ENCODE results near the gene TIPRL. TPM values are rescaled to one million over a fixed set of nuclear protein-coding genes. Genes with fewer than 3 reads are reported as not detected.
A peak's percentile ranks its signal among the peaks of the same experiment; 100 is the strongest.
"Not testable (repeated sequence)": the region's sequence is repeated elsewhere in the genome, so short reads cannot be mapped to it uniquely, and the experiment has no call there.

TIPRL gene
- total and polyA plus RNA-seq, 8 donors, result 6.8 to 17.3 (median 13.4) TPM

DNA sequence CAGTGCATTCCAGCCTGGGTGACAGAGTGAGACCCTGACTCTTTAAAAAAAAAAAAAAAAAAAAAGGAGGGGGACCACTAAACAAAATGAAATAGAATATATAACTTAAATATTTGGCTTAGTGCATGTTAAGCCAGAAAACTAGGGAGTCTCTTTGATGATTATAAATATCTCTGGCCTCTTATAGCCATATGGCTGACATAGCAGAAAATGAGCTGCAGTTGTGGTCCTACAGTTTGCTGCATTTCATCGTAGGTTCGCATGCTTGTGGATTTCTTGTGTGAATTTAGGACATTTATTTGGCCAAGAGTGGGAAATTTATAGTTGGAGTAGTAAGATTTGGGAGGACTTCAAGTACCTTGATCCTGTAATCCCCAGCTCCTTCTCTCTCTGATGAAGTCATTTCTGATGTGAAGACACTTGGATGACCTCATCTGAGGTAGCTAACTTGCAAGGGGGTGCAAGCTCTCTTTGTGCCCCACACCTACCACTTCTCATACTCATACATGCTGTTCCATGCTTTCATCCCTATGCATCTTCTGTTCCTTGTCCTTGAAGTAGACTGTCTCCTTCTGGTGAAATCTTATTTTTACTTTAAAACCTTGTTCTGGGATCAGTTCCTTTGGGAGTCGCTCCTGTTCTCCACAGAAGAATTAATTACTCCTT, 6.4 kb upstream of the TIPRL start:
- FAIRE-seq, result no peak
- H3K4me3 ChIP-seq, result no peak overlapping the region
- H3K27me3 ChIP-seq, result no peaks in the 10 kb centered on the region
- H3K4me1 ChIP-seq, result no peaks in the 10 kb centered on the region
- intact Hi-C loops (cut with DNase I), result no loop called here
- H3K27ac ChIP-seq, result no peak overlapping the region
- no peaks in the 10 kb centered on the region for H3K36me3 ChIP-seq
- 86 to 91% methylated on average over 3 of the region's 3 CpGs for WGBS, 2 donors
- TF ChIP-seq, protein P1, sequence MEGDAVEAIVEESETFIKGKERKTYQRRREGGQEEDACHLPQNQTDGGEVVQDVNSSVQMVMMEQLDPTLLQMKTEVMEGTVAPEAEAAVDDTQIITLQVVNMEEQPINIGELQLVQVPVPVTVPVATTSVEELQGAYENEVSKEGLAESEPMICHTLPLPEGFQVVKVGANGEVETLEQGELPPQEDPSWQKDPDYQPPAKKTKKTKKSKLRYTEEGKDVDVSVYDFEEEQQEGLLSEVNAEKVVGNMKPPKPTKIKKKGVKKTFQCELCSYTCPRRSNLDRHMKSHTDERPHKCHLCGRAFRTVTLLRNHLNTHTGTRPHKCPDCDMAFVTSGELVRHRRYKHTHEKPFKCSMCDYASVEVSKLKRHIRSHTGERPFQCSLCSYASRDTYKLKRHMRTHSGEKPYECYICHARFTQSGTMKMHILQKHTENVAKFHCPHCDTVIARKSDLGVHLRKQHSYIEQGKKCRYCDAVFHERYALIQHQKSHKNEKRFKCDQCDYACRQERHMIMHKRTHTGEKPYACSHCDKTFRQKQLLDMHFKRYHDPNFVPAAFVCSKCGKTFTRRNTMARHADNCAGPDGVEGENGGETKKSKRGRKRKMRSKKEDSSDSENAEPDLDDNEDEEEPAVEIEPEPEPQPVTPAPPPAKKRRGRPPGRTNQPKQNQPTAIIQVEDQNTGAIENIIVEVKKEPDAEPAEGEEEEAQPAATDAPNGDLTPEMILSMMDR (IDR thresholded peaks at IDR 0.05), result no peak
- H3K9me3 ChIP-seq, result no peaks in the 10 kb centered on the region
- ATAC-seq, result no peak
- DNase-seq, result no peak

DNA sequence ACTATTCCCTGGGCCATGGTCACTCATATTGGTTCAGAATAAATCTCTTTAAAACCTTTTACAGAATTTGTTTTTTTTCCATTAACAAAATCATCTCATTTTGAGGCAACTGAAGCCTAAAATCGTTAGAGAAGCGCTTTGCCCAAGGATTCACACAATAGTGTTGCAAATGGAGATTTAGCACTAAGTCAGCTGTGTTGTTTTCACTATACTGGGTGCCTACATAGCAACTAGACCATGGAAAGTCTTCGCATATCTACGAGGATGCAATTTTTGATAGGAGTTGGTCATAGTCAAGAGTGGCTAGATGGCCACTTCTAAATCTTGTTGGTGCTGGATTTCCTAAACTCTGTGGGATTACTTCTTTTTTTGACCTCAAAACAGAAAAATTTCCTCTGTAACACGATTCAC, 530 bp upstream of the TIPRL start:
- H3K36me3 ChIP-seq, result no peaks in the 10 kb centered on the region
- WGBS, 2 donors, result 72% methylated on average over 5 of the region's 5 CpGs
- no peak for FAIRE-seq
- peak in 1 of 4 donors; percentile 2 for ATAC-seq
- H3K27ac ChIP-seq, result peak overlapping the region; percentile 54 to 84 (median 78)
- TF ChIP-seq, protein P1 (IDR thresholded peaks at IDR 0.05), result no peak
- H3K4me3 ChIP-seq, result peak overlapping the region in 3 of 4 donors; percentile 58 to 60 (median 58)
- intact Hi-C loops (cut with DNase I), result no loop called here
- H3K27me3 ChIP-seq, result no peaks in the 10 kb centered on the region
- no peaks in the 10 kb centered on the region for H3K9me3 ChIP-seq
- DNase-seq, result no peak
- peaks cover 0 to 8% (median 0%) of the 10 kb centered on the region in 3 donors for H3K4me1 ChIP-seq

DNA sequence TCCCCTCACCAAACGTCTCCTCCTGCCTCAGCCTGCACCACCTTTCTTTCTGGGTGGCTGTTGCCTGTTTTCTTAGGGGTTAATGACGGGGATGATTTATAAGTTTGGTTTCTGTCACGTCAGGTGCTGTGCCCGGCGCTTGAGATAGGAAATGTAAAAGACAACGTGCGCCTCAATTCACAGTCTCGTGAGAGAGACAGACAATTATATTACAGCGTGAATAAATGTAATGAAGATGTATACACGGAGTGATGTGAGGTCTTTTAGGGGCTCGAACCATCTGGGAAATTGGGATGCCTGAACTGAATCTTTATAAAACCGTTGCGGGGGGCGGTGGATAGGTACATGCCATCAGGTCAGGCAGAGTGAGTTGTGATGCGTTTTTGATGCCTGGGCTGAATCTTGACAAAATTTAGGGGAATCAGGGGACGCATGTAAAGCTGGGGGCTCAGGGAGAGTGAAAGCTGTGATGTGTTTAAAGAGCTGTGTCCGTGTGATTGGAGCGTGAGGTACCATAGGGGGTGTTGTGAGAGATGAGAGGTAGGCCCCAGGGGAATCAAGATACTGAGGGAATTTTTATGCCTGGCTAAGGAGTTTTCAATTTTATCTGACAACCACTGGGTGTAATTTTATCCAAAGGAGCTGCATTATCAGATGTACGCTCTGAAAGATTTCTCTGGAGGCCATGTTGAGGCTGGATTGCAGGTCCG, 831 bp downstream of the TIPRL start:
- FAIRE-seq (no peak), ATAC-seq (peak in 1 of 4 donors; percentile 6)
- H3K9me3 ChIP-seq, result no peaks in the 10 kb centered on the region

DNA sequence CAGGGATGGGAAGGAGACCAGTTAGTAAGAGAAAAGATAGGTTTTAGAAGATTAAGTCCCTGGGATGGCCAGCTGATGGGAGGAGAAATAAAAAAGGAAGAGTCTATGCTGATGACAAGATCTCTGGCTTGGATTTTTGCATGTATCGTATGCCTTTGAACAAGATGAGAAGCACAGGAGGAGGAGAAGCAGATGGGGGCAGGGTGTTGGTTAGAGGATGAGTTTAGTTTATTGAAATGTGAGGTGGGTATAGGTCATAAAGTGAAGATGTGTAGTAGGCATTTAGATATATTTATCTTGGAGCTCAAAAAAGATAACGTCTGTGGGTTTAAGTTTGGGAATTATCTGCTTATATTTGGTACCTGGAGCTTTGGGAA, 1.4 kb downstream of the TIPRL start:
- TF ChIP-seq, protein P1 (IDR thresholded peaks at IDR 0.05), result no peak
- Histone ChIP-seq H3K9me3 (no peaks in the 10 kb centered on the region), H3K4me3 (peak overlapping the region in 3 of 4 donors; percentile 48 to 58 (median 58)), H3K27ac (peak overlapping the region in 1 of 4 donors; percentile 84), H3K27me3 (no peaks in the 10 kb centered on the region), H3K4me1 (peaks cover 0 to 8% (median 0%) of the 10 kb centered on the region in 3 donors), H3K36me3 (no peaks in the 10 kb centered on the region)
- intact Hi-C loops (cut with DNase I), result no loop called here
- ATAC-seq (no peak), FAIRE-seq (no peak), DNase-seq (no peak)
- WGBS, 2 donors, result 41 to 46% methylated on average over 2 of the region's 2 CpGs

More for the DNA sequence above, 831 bp downstream of the TIPRL start:
- TF ChIP-seq, protein P1 (IDR thresholded peaks at IDR 0.05), result no peak
- Histone ChIP-seq H3K4me1 (peaks cover 0 to 8% (median 0%) of the 10 kb centered on the region in 3 donors), H3K27ac (peak overlapping the region; percentile 54 to 84 (median 78)), H3K4me3 (peak overlapping the region; percentile 48 to 60 (median 58)), H3K27me3 (no peaks in the 10 kb centered on the region), H3K36me3 (no peaks in the 10 kb centered on the region)
- intact Hi-C loops (cut with DNase I), result no loop called here
- WGBS, 2 donors, result 3% methylated on average over 20 of the region's 20 CpGs
- no peak for DNase-seq

DNA sequence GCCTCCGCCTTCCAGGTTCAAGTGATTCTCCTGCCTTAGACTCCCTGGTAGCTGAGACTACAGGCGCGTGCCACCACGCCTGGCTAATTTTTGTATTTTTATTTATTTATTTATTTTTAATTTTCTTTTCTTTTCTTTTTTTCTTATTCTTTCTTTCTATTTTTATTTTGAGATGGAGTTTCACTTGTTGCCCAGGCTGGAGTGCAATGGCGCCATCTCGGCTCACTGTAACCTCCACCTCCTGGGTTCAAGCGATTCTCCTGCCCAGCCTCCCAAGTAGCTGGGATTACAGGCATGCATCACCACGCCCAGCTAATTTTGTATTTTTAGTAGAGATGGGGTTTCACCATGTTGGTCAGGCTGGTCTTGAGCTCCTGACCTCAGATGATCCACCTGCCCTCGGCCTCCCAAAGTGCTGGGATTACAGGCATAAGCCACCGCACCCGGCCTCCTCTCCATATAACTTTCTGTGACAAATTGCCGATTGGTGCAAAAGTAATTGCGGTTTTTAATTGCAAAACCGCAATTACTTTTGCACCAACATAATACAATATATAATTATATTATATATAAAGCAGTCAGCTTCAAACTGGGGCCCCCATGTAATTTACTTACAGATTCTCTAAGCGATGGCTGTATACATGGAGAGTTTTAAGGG, 2.4 kb downstream of the TIPRL start:
- H3K4me3 ChIP-seq; intact Hi-C loops (cut with DNase I); H3K27me3 ChIP-seq; ATAC-seq; H3K4me1 ChIP-seq; H3K36me3 ChIP-seq; DNase-seq; H3K9me3 ChIP-seq; H3K27ac ChIP-seq; FAIRE-seq: not testable (repeated sequence)
- WGBS, 2 donors, result 95 to 97% methylated on average over 15 of the region's 15 CpGs
